CD4-positive, alpha-beta T cell treated with Interleukin-1 beta for 1 hour (primary cell): ENCODE results near the gene DNASE1L2.

Experiments used
- DNase-seq, 2 donors: peaks; one replicate each; pipeline ENCODE4 v3.0.0-alpha.2; 2020 to 2022

Gene DNASE1L2

DNA sequence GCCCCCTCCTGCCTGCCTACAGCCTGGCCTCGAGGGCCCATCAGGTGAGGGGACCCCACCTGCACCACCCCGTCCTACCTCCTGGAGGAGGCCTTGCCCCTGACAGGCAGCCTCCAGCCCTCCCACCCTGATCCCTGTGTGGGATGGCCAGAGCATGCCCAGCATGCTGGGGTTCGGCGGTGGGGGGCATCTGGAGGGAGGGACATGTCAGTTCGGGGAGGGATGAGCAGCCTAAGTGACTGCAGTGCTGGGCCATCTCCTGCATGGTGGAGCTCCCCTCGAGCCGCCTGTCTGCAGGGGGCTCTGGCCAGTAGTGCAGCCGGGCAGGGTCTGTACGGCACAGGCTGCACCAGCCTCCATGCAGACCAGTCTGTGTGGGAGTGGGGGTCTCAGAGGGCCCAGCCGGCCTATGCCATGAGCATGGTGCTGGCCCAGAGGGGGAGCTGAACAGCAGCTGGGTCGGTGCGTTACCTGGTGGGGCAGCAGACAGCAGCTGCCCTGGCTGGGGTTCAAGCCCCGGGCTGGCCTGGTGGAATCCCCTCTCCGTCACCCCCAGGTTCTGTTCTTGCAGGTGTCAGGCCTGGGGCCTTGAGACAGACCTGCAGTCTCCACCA is 35.7 kb downstream of the DNASE1L2 start:
- no peak for DNase-seq

DNA sequence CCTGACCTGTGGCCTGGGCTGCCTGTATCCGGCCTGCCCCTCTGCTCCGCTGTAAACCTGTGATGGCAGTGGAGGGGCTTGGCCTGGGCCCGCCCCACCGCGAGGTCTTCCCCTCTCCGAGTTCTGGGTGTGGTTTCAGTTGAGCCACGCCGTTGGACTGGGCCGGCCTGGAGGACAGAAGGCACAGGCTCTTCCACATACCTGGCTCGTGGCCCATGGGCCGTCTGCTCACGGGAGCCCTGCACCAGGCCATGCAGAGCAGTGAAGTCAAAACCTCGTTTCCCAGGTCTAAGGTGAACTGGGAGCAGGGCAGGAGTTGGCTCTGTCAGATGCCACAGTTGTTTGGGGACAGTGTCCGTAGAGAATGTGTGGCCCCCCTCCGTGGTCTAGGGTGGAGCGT is 37.2 kb downstream of the DNASE1L2 start:
- DNase-seq: no peak

DNA sequence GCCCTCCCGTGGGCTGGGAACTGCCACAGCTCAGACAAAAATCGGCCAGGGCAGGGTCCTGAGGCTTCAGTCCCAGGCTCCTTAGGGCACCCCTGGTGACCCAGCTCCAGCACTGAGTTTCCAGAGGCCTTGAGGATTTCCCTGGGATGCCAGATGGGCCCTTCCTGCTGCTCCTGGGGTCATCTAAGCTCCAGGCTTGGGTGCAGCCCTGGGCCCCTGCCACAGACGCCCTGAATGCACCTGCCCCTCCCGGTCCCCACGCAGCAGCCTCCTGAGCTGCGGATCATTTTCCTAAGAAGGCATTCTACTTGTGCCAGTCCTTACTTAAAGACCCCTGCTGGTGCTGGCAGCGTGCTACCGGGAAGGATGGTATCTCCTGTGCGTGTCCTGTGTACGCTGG is 37.7 kb downstream of the DNASE1L2 start:
- no peak for DNase-seq

DNA sequence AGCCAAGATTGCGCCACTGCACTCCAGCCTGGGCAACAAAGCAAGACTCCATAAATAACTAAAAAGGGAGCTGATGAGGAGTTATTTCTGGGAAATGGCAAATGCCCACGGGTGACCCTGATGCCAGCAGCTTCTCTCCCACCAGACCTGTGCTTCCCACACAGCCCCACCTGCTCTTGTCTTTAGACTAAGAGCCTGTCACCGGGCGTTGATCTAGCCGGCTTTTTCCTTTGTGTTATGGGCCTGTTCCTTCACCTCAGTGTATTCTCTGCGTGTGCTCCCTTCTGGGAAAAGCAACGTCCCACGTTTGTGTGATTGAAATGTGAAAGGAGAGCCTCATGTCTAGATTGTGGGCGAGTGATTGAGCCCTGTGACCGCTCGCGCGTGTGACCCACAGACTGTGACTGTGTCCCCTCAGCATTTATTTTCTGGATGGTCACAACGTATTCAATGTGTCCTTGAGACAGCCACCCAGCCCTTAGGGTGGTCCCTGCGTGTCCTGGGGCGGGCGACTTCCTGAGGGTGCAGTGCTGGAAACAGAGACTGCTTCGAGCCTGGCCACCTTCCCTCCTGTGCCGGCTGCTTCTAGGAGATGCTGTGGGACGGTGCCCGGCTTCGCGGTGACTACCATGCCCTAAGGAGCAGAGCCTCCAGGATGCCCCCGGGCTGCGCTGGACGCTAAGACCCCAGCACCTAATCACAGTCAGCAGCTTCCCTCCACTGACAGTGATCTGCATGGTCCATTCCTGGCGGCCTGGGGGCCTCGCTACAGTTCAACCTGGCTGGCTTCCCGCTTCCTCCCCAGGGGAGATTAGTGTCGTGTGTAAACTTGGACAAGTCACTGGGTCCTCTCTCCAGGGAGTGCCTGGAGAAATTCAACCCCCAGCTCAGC is 39.5 kb downstream of the DNASE1L2 start:
- DNase-seq: no peak

DNA sequence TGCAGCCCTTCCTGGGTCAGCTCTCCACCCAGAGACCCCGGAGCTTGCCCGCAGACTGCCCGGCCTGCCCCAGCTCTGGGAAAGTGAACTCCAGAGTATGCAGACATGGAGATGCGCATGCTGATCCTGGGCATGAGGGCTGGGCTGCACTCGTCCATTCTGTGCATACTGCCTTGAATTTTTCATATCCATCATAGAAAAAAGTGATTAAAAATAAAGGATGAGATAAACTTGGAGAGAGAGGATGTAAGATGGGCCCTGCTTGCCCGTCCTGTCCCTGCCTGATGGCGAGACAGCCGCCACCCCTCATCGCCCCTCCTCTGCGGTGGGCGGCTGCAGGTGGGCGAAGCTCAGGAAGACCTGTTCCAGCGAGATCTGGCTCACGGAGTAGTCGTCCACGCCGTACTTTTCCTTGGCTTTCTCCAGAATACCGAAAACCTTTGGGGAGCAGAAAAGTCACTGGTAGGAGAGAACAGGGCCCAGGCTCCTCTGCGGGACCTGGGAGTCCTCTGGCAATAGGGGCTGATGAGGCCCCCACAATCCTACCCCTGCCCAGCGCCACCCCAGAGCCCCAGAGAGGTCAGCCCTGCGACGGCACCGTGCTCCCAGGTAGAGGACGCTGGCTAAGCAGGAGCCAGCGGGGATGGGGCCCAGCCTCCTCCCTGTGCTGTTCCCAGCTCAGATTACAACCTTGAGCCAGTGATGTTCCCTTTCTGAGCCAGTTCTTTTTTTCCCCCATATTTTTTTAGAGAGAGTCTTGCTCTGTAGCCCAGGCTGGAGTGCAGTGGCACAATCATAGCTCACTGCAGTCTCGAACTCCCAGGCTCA is 40.3 kb downstream of the DNASE1L2 start:
- DNase-seq: no peak

DNA sequence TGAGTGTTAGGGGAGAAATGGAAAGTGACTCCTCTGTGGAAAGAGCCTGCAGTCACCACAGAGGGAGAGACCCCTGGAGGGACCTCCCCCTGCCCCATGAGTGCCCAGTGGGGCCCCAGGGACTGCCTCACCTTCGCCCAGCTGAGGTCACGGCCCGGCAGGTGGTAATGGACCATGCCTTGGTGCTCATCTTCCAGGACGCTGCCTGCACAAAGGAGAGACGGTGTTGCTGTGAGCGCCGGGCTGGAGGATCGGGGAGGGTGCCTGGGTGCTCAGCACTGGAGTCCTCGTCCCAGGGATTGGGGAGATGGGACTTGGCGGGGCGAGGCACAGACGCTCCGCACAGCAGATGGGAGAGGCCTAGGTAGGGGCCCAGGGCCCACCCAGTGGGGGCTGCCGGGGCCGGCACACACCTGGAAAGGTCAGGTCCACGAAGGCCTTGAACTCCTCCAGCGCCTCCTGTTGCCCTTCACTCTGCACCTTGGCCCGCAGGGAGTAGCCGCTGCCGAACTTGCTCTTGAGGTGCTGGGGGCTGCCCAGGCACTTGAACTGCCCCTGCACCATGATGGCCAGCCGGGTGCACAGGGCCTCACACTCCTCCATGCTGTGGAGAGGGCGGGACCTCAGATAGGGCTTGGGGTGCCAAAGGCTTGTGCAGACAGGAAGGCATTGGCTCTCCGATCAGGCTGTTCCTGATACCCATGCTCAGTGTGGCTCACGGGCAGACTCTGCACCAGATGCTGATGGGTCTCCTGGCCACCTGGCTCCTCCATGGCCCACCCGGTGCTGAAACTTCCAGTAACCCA is 41.4 kb downstream of the DNASE1L2 start:
- no peak for DNase-seq

DNA sequence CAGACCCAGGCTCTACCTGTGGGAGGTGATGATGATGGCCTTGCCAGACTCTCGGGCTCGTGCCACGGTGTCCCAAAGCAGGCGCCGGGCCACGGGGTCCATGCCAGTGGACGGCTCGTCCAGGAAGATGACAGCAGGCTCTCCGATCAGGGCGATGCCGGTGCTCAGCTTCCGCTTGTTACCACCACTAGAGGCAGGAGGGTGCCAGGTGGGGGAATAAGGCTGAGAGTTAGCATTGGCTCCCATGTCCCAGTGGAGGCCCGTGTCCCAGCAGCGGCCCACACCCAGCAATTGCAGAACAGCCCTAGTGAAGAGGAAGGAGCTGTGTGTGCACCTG is 42.0 kb downstream of the DNASE1L2 start:
- DNase-seq: no peak

DNA sequence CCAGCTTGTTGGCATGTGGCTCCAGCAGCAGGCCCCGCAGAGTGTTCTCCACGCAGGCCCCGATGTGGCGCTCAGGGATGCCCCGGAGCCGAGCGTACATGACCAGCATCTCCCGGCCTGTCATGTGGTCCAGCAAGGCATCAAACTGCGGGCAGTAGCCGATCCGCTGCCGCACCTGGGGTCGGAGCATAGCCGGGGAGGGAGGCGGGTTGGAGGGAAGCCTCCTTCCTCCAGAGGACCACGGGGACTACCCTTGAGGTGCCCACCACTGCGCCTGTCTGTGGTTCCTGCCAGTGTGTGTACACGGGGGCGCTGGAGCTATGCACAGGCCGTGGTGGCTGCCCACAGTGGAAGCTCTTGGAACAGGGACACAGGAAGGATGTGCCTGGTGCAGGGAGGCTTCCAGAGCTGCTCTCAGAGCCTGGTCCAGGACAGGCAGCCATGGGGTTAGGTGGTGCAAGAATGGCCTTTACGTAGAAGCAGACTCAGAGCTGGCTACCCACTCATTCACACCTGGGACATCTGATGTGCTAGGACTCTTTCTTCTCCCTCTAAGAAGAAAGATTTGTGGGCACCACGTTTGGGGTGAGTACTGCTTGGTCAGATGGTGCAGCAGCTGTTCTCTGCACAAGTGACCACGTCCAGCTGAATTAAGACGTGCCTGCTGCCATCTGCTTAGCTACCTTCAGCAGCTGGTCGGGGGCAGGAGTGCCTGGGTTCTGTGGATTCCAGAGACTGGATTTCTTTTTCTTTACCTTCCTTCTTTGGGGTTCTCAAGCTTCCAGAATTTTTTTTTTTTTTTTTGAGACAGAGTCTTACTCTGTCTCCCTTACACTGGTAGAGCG is 42.9 kb downstream of the DNASE1L2 start:
- DNase-seq: no peak

DNA sequence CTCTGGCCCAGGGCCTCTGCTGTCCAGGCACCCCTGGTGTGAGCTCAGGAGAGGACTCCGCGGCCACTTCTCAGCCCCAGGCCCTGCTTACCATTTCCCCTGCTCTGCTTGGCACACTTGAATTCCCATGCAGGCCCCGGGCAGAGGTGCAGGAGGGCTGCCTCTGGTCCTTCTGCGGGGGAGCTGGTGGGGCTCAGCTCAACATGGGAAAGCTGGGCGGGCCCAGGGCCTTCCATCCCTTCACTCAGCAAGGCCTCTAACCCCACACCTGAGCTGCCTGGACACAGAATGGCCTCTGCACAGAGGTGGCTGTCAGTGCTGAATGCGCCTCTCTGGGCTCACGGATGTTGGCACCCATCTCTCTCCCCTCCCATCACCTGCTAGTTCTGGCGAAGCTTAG is 44.2 kb downstream of the DNASE1L2 start:
- no peak for DNase-seq

DNA sequence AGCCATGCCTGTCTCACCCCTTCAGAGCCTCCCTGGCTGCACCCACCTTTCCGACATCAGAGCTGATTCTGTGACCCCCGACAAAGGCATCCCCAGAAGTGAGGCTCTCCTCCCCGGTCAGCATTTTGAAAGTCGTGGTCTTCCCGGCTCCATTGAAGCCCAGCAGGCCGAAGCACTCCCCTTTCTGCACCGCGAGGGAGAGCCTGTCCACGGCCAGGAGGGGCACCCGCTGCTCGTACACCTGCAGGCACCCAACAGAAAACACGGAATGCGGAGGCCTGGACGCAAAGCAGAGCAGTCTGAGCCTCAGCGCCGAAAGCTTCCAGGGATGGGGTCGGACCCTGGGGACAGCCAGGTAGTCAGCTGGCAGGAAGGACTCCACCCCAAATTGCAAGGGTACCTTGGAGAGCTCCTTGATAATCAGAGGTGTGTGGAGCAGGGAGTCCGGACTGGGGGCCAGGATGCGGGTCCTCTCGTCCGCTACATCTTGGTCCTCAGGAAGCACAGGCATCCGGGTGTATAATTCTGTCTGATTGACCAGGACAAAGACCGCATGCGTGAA is 44.8 kb downstream of the DNASE1L2 start:
- DNase-seq: no peak

DNA sequence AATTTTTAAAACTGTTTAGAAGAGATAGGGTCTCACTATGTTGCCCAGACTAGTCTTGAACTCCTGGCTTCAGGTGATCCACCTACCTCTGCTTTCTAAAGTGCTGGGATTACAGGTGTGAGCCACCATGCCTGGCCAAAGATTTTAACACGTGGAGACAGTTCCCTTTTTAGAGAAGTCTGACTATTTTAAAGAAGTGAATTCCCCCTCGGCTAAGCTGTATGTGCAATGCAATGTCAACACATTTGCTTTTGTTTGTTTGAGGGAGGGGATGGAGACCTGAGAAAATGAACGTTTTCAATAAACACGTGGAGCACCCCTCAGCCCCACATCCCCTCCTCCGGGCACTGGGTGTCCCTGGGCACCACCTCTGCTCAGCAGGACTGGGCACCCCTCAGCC is 46.0 kb downstream of the DNASE1L2 start:
- DNase-seq: no peak

DNA sequence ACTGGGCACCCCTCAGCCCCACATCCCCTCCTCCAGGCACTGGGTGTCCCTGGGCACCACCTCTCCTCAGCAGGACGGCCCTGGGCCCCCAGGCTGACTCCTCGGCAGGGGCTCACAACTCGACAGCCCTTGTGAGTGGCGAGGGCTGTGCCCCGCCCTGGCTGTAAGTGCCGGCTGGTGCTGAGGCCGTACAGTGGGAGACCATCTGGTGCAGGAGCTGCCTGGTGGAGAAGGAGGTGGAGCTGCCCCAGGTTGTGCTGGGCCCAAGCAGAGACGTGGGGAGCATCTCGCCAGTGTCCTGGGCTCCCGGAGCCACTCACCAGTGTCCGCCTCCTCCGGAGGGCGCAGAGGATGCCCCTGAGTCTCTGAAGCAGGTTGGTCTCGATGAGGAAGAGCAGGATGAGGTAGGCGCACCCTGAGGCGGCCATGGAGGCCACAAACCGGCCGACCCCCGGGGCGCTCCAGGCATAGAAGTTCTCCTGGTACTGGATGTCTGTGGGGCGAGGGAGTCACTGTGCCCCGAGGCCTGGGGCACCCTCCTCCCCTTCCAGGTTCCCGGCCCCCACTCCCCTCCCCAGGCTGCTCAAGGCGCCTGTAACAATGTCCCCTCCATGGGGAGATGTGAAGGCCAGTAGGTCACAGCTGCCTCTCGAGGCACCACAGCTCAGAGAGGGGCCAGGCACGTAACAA is 46.8 kb downstream of the DNASE1L2 start:
- no peak for DNase-seq

DNA sequence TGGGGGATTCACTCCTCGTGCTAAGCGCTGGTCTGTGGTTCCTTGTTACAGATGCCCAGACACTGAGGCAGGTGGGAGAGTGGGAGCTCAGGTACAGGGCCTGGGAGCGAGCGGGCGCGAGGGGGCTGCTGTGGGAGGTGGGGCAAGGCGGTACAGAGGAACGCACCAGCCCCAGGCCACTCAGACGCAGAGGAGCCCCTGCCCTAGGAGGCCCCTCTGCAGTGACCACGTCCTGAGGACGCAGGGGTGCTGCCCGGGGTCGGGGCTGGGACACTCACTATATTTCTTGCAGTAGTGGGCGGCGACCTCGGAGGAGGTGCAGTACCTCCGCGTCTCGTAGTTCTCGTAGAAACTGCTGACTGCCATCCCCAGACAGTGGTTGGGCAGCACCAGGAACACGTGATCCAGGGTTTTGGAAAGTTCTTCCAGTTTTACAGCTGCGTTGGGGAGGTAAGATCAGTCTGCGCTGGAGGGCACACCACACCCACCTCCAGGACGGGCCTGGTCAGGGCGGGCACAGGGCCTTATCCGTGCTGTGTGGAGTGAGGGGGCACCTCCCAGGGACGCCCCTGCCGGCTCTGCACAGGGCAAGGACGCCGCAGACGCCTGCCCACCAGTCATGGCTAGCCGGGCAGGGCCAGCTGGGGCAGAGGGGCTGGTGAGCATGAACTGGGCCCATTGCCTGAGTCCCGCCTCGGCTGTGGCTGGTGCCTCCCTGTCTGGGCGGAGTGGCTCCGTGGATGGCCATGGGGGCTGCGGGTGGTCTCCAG is 47.9 kb downstream of the DNASE1L2 start:
- no peak for DNase-seq

DNA sequence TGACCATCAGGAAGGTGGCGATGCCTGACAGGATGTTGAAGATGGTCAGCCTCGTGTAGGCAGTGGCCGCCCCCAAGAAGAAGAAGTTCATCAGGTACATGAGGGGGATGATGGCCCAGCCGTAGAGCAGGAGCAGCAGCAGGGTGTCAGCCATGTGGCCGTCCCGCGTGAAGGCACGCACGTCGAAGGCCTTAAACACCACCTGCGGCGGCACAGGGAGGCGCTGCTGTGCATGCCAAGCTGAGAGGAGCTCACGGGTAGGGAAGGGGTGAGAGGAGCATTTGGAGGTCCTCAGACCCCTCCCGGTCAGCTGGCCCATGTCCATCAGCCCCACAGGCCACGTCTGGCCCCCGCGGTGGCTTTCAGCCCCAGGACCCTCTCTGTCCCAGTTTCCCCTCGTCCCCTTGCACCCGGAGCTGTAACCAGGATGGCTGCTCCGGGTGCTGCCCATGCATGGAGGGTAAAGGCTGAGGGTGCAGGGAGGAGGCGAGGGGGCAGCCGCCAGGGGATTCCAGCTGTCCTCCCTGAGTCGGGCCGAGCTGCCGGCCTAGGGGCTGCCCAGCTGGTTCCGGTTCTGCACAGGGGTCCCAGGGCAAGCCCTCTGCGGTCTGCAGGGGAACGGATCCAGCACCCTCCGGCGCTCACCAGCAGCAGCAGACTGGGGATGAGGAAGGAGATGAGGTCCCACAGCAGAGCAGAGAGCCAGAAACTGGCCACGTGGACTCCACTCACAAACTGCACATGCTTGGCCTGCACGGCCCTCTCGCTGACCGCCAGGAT is 48.7 kb downstream of the DNASE1L2 start:
- DNase-seq: no peak

DNA sequence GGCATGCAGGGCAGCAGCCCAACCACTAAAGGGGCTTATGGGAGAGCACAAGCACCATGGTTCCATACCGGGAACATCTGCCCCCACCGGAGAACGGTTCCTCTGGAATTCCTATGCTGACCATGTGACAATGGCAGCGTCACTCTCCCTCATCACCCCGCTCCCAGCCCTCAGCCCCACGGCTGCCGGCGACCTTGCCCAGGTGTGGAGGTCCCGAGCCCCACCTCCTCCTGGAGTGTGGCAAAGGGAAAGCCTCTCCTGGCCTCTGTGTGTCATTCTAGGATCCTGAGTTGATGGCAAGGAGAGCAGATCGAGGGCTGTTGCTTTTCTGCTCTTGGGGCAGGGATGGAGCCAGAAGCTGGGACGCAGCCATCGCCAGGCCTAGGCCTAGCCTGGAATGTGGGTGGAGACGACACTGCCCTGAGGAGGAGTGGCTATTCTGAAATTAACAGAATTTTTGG is 49.5 kb downstream of the DNASE1L2 start:
- no peak for DNase-seq

DNA sequence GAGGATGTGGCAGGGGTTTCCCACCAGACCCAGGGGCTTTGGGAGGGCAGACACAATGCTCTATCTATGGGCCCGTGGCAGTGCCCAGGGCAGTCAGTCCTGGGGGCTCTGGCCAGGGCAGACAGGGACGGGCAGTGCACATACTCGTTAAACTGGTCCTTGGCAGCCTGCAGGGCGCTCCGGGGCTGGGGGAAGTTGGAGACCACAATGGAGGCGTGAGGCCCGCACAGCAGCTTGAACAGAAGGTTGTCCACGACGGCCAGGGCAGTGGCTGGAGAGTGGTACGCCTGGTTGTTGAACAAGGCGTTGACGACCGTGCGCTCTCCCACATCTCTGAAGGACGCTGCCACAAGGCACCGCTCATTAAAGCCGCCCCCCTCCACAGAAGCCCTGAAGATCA is 50.3 kb downstream of the DNASE1L2 start:
- no peak for DNase-seq

DNA sequence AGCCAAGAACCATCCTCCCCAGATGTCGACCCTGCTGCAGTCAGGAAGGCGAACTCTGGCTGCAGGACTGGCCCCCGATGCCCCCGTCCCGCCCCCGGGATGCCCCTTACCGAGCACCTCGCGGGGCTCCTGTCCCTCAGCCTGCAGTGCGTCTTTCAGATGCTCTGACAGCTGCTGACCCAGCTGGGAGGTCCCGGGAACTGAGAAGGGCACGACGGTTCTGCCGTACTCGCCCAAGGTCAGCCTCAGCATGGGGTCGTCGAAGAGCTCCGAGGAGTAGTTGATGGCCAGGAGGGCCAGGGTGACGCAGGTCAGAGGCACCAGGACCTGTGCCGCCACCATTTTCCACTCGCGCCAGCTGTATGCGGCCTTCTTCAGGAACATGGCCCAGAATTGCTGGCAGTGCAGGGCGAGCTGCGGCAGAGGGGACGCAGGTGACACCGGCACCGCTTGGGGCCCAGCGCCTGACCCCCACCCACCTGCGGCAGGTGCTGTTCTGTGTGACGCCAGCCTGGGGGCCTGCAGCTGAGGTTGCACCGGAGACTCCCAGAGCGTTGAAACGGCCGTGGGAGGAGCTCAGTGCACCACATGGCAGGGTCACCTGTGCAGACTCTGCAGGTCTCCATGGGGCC is 51.8 kb downstream of the DNASE1L2 start:
- DNase-seq: no peak
